GM18868 (cell line): ENCODE measurements around the gene IFNAR2.
"Not testable (repeated sequence)": the region's sequence is repeated elsewhere in the genome, so short reads cannot be mapped to it uniquely, and the experiment has no call there.

Experiments
- ATAC-seq: cut with Tn5 transposase; IDR thresholded peaks from one replicate; pipeline ENCODE4 v1.9.1; 2021; ENCODE audit warnings: mild to moderate bottlenecking, moderate library complexity; ENCODE audit not compliant: unreplicated experiment

The IFNAR2 gene

DNA sequence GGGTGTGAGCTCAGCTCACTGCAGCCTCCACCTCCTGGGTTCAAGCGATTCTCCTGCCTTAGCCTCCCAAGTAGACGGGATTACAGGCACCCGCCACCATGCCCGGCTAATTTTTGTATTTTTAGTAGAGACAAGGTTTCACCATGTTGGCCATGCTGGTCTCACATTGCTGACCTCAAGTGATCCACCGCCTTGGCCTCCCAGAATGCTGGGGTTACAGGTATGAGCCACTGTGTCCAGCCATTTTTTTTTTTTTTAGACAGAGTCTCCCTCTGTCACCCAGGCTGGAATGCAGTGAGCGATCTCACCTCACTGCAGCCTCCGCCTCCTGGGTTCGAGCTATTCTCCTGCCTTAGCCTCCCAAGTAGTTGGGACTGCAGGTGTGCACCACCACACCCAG, 13.1 kb downstream of the IFNAR2 start:
- ATAC-seq = not testable (repeated sequence)

DNA sequence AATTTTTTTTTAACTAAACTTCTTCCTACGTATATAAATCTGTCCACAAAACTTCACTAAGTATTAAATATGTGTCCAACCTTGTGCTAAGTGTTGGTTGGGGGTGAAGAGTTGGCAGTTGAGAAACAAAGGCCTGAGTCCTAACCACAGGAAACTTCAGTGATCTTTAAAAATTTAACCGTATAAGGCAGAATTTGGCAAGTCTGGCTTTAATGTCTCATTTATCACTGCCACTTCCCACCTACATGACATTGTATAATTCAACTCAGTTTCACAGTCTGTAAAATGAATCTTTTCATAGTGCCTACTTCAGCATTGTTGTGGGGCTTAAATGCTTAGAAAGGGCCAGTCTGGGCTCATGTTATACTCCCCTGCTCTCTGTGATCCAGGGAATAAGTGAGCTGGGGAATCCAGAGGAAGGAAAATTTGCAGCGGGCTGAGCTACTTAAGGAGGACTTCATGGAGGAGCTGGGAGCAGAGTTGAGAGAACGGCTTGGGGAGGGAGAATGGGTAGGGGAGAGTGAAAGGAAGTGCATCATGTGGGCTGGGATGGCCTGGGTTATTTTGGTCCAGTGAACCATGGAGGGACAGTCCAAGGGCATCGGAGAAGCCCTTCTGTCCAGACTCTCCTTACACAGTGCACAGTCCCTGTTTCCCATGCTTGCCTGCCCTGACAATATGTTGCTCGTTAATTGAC, 14.5 kb downstream of the IFNAR2 start:
- ATAC-seq = no peak

DNA sequence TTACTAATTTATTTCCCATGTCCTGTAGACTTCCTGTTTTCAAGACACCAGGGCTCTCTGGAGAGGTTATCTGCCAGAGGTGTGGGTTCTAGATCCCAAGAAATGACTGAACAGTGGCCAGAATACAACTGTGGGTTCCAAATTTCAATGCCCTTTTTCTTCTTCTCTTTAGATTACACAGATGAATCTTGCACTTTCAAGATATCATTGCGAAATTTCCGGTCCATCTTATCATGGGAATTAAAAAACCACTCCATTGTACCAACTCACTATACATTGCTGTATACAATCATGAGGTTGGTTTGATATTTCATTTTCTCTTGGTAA, 15.0 kb downstream of the IFNAR2 start:
- no peak for ATAC-seq

DNA sequence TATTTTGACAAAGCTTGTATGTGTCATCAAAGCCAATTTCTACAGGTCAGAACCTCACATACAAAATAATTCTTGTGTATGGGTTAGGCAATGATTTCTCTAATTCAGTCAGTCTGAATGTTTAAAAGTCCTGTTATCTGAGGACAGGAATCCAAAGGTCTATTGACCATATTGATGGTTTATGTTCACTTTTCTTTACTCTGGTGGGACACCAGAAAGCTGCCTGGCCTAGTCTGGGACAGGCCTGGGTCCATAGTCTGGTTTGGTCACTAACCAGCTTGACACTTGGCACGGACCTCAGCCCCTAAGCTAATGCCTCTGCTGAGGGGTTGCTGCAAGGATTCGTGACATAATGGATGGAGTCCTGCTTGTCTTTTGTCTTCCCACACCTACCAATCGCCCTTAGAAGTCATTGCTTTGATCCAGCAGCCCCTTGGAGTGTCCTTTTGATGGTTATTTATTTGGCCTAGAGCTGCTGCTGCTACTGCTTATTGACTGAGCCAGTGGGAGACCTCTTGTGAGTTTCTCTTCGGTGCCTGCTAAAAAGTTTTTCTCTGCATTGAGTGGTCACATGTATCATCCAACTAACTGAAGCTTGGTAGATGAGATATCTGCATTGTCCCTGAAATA, 15.7 kb downstream of the IFNAR2 start:
- no peak for ATAC-seq

DNA sequence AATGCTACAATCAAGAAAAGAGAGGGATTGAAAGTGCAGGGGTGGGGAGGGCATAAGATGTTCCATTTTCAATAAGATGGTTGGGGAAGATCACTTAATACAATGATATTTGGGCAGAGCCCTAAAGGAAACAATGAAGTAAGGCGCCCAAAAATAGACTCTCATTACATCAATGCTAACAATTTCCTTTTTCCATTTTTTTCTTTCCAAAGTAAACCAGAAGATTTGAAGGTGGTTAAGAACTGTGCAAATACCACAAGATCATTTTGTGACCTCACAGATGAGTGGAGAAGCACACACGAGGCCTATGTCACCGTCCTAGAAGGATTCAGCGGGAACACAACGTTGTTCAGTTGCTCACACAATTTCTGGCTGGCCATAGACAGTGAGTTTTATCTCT, 16.8 kb downstream of the IFNAR2 start:
- ATAC-seq = no peak

DNA sequence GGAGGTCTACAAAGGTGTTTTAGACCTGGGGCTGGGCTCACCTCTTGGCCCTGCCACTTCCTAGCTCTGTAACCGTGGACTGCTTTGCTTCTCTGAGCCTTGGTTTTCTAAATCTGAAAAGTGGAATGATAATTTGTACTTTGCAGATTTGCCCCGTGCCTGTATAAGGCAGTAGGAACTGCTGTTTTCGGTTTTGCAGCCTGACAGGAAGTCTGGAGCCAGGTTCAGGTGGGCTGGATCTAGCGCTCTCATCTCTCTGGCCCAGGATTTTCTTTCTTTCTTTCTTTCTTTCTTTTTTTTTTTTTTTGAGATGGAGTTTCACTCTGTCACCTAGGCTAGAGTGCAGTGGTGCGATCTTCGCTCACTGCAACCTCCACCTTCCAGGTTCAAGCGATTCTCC, 17.2 kb downstream of the IFNAR2 start:
- ATAC-seq = no peak

DNA sequence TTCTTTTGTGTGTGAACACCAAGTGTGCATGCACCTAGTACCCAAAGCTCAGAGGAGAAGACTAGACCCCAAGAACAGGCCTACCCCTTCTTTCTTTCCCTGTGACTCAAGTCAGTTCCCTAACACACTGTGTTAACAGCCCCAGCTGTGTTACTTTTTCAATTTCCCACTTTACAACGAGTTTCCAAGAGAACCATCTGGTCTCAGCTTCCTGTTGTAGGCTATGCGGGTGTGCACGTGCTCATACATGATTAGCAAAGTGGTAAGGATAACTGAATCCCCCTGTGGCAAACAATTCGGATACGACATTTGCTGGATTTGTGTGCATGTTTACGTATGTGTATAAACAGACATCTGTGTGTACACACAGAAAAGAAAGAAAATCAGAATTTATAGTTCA, 17.9 kb downstream of the IFNAR2 start:
- ATAC-seq = no peak

DNA sequence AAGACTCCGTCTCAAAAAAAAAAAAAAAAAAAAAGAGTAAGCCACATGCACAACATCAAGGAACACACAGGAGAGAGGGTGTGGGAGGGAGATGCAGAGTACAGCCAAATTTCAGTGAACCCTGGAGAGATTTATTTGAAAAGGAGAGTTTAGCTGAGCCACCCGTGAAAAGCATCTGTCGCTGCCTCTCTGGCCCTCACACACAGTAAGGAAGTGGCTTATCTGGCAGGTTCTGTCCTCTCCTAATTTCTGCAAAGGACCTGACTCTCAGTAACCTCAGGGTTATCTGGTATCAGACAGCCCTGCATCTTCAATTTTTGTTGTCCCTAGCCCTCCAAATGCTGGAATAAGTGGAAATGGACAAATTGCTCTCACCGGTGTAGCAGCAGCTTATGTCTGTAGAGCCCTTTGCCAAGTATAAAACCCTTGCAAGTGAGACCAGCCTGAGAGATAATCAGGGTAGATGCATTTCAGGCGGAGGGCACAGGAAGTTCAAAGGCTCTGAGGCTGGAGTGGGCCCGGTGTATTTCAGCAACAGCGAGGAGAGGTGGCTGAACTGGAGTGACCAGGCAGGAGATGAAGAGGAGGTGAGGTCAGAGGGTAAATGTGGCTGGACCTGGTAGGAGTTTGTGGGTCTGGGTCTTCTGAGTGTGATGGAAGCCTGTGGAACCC, 19.7 kb downstream of the IFNAR2 start:
- no peak for ATAC-seq

DNA sequence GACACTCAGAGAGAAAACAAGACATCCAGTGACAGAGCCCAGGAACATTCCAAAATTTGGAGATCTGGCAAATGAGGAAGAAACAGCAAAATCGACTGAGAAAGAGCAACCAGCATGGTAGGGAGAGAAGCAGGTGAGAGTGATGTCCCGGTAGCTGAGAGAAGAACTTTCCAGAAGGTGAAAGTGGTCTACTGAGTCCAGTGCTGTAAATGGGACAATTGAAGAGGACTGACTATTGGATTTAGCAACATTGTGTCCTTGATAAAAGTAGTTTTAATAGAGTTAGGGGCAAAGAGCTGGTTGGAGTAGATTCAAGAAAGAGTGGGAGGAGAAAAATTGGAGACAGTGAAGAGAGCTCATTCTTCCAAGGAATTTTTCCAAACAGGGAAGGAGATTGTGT, 21.4 kb downstream of the IFNAR2 start:
- no peak for ATAC-seq

DNA sequence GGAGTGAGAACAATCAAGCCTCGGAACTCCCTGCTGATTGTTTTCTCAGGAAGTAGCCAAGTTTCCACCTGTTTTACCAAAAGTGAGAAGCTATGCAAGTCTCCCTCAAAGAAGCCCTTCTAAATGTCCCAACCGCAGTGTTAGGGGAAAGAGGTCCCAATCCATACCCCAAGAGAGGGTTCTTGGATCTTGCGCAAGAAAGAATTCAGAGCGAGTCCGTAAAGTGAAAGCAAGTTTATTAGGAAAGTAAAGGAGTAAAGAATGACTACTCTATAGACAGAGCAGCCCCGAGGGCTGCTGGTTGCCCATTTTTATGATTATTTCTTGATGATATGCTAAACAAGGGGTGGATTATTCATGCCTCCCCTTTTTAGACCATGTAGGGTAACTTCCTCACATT, 23.6 kb downstream of the IFNAR2 start:
- ATAC-seq = not testable (repeated sequence)

DNA sequence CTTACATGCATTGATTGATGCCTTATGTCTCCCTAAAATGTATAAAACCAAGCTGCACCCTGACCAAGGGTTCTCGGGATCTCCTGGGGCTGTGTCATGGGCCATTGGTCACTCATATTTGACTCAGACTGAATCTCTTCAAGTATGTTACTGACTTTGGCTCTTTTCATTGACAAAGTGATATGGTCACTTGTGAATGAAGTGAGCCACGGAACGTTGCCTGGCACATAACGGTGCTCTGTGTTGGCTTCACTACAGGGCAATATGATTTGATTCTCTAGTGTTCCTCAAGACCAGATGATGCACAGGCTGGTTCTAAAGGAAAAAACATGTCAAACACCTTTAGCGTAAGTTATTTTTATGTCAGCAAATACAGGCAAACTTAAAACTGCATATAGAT, 25.0 kb downstream of the IFNAR2 start:
- no peak for ATAC-seq

DNA sequence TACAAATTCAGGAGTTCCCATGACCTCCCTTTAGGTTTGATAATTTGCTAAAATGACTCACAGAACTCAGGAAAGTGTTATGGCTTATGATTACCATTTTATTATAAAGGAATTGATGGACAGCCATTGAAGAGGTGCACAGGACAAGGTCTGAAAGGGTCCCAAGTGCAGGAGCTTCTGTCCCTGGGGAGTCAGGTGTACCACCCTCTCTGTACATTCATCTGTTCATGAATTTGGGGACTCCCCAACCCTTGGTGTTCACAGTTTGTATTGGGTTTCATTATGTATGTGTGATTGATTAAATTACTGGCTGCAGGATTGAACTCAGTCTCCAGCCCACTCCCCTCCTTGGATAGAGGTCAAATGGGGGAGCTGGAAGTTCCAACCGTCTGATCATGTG, 25.7 kb downstream of the IFNAR2 start:
- ATAC-seq = peak; percentile 42

DNA sequence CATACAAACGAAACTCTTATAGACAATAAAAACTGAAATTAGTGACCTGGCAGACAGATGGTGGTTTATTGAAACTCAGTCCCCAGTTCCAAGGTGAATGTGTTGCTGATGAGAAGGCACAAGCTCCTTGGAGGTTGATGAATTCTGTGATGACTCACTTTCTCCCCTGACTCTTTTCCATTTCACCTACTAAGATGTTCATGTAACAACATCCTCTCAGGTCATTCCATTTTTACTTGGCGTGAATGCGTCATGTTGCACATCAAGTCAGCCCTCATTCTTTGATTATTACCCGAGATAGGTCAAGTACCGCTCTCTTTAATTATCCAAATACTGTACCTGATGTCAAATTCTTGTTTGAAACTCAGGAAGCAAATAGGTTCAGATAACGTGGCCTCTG, 26.3 kb downstream of the IFNAR2 start:
- no peak for ATAC-seq

DNA sequence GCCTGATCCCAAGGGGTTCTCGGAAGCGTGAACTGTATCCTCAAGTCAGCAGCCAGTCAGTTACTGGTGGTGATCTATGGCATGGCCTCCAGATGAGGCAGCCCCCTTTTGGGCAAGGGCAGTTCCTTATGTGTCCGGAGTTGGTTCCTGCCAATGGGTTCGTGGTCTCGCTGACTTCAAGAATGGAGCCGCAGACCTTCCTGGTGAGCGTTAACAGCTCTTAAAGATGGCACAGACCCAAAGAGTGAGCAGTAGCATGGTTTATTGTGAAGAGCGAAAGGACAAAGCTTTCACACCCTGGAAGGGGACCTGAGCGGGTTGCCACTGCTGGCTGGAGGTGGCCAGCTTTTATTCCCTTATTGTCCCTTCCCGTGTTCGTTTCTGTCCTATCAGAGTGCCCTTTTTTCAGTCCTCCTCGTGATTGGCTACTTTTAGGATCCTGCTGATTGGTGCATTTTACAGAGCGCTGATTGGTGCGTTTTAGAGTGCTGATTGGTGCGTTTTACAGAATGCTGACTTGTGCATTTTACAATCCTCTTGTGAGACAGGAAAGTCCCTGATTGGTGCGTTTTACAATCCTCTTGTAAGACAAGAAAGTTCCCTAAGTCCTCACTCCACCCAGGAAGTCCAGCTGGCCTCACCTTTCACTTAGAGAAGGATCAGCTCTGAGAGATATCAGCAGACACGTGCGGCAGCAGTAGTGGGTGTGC, 27.5 kb downstream of the IFNAR2 start:
- ATAC-seq = no peak

DNA sequence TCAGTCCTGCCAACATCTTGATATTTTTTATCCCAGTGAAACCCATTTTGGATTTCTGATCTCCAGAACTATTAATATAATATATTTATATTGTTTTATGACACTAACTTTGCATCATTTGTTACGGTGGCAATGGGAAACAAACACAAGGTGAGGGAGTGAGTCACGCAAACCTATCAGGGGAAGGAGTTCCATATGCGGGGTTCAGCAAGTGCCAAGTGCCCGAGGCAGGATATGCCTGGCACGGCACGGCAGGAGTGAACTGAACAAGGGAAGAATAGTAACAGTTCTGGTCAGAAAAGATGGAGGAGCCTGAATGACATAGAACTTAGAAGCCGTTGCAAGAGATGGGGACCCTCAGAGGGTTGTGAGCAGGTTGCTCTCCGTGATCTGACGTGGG, 28.7 kb downstream of the IFNAR2 start:
- no peak for ATAC-seq

DNA sequence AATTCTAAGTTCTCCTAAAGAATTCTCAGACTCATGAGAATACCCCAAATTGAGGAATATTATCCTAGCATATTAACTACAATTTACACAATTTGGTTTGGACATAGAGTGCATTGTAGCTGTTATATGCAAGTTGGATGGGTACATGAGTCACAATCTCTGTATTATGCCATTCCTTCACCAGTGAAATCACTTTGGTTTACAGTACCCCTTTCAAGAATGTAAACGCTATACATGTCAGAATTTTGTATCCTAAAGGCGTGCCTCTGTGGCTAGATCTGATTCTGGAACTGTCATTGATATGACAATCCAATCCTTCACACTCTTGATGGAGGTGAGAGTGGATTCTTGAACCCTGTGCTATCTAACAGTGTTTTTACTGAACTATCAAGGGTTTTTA, 29.7 kb downstream of the IFNAR2 start:
- ATAC-seq = no peak

DNA sequence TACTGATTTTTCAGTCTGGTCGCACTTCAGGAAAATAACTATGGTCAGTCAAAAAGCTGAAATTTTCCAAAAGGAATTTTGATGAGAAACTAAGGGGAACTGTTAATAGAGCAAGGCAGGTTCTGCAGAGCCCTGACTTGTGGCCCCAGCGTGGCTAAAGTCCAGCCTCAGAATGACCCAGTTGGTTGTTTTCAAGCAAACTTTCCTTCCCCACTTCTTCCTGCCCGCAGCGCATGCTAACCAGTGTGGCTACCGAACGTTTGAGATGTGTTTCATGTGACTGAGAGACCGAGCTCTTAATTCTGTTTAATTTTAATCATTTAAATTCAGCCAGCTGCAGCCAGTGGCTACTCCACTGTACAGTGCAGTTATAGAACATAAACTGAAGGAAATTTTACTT, 30.3 kb downstream of the IFNAR2 start:
- ATAC-seq = no peak

DNA sequence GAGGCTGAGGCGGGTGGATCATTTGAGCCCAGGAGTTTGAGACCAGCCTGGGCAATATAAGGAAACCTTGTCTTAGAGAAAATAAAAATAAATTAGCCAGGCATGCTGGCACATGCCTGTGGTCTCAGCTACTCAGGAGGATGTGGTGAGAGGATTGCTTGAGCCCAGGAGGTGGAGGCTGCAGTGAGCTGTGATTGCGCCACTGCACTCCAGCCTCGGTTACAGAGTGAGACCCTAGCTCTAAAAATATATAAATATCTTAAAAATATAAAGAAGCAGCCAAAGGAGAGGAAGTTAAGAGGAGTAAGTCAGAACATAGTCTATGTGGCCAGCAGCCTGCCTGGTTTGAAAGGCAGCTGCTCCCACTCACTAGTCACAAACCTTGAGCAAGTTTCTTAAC, 31.9 kb downstream of the IFNAR2 start:
- no peak for ATAC-seq

DNA sequence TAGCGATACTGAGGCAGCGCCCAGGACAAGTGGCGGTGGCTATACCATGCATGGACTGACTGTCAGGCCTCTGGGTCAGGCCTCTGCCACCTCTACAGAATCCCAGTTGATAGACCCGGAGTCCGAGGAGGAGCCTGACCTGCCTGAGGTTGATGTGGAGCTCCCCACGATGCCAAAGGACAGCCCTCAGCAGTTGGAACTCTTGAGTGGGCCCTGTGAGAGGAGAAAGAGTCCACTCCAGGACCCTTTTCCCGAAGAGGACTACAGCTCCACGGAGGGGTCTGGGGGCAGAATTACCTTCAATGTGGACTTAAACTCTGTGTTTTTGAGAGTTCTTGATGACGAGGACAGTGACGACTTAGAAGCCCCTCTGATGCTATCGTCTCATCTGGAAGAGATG, 33.2 kb downstream of the IFNAR2 start:
- no peak for ATAC-seq

DNA sequence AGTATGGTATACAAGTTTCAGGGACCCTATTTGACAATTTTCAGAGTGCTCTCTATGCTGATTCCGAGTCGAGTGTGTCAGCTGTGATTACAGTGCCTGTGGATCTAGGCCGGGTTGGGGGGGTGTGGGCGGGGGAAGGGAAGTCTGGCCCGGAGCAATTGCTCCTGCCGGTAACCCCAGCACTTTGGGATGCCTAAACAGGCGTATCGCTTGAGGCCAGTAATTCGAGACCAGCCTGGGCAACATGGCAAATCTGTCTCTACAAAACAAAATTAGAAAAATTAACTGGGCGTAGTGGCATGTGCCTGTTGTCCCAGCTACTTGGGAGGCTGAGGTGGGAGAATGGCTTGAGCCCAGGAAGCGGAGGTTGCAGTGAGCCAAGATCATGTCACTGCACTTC, 34.8 kb downstream of the IFNAR2 start:
- no peak for ATAC-seq

DNA sequence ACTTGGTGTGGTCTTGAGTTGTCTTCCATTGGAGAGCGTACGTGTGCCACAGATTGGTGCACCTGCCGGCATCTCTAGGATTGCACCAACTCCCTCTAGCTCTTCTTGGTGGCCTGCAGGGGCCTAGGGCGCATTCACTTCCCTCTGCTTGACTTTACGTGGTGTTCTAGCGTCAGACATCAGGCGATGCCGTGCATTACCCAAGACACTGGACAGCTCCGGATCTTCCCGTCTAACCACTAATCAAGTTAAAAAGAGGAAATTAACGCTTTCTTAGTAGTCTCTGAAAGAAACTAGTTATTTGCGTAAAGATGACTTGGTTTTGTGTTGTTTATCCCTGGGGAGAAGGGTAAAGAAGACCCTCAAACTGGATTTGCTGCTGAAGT, 35.9 kb downstream of the IFNAR2 start:
- ATAC-seq = peak; percentile 38
